Measurements from ENCODE around the gene GJB3. TPM values are rescaled to one million over a fixed set of nuclear protein-coding genes. Genes with fewer than 3 reads are reported as not detected.
"Not testable (repeated sequence)": the region's sequence is repeated elsewhere in the genome, so short reads cannot be mapped to it uniquely, and the experiment has no call there.

Gene GJB3
- total RNA-seq (2013): not detected
- polyA plus RNA-seq: not detected
- not detected in 2 replicates for polyA minus RNA-seq
- 0 to 0.06 (median 0) reads per million in 11 experiments for total RNA-seq

- H3K27ac ChIP-seq (ENCODE audit: low read depth in 1 of 2, low read length in 2 of 2): no peak within 1 kb of the TSS
- no peak within 1 kb of the TSS for H3K4me3 ChIP-seq (replicated peaks in 1 of 3; ENCODE audit: low read depth in 2 of 3, low read length in 3 of 3)
- TF ChIP-seq, protein P1, sequence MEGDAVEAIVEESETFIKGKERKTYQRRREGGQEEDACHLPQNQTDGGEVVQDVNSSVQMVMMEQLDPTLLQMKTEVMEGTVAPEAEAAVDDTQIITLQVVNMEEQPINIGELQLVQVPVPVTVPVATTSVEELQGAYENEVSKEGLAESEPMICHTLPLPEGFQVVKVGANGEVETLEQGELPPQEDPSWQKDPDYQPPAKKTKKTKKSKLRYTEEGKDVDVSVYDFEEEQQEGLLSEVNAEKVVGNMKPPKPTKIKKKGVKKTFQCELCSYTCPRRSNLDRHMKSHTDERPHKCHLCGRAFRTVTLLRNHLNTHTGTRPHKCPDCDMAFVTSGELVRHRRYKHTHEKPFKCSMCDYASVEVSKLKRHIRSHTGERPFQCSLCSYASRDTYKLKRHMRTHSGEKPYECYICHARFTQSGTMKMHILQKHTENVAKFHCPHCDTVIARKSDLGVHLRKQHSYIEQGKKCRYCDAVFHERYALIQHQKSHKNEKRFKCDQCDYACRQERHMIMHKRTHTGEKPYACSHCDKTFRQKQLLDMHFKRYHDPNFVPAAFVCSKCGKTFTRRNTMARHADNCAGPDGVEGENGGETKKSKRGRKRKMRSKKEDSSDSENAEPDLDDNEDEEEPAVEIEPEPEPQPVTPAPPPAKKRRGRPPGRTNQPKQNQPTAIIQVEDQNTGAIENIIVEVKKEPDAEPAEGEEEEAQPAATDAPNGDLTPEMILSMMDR (IDR thresholded peaks at IDR 0.05): no peak
- DNase-seq: no peak
- H3K9ac ChIP-seq (ENCODE audit: insufficient read depth, low read length, poor library complexity, severe bottlenecking): no peak within 1 kb of the TSS
- Mint-ChIP-seq H3K36me3 (no peaks in the 10 kb centered on the region), H3K4me1 (no peaks in the 10 kb centered on the region), H3K27ac (no peak within 1 kb of the TSS), H3K9me3 (peaks cover 0 to 6% (median 1%) of the 10 kb centered on the region in 7 donors), H3K27me3 (ENCODE audit: low read depth in 3 of 3) (peaks cover 37 to 58% (median 43%) of the 10 kb centered on the region in 3 donors), H3K4me3 (peak within 1 kb of the TSS in 1 of 2 donors; percentile 66)
- intact Hi-C loops (cut with micrococcal nuclease): no loop called here
- no peaks in the 10 kb centered on the region for H3K79me2 ChIP-seq (ENCODE audit: insufficient read depth, low read length)
- H3K27me3 ChIP-seq (ENCODE audit: control insufficient read depth in 2 of 2, insufficient read depth in 2 of 2, low read length in 2 of 2): peaks cover 25 to 48% of the 10 kb centered on the region in 2 donors
- peaks cover 0 to 10% of the 10 kb centered on the region in 2 donors for H3K9me3 ChIP-seq (replicated peaks in 1 of 2; ENCODE audit: control insufficient read depth in 1 of 2, insufficient read depth in 1 of 2, low read length in 2 of 2)
- no peaks in the 10 kb centered on the region for H3K4me1 ChIP-seq (ENCODE audit: control insufficient read depth in 1 of 2, insufficient read depth in 2 of 2, low read length in 2 of 2)
- H3K4me2 ChIP-seq (replicated peaks; ENCODE audit: extremely low read depth, low read length, poor library complexity, severe bottlenecking): no peak within 1 kb of the TSS
- H3K36me3 ChIP-seq (replicated peaks in 1 of 2; ENCODE audit: control insufficient read depth in 1 of 2, insufficient read depth in 2 of 2, low read length in 2 of 2): no peaks in the 10 kb centered on the region
- H2AFZ ChIP-seq (ENCODE audit: insufficient read depth, low read depth, low read length, poor library complexity, severe bottlenecking): no peak within 1 kb of the TSS
- H4K20me1 ChIP-seq (ENCODE audit: insufficient read depth, low read length): no peaks in the 10 kb centered on the region
- 3% methylated on average over 62 of the region's 62 CpGs for WGBS (ENCODE audit: insufficient coverage)
Measured at GRCh38 chr1:34781071-34781843, at the start of gene GJB3. Gene GJB3 (plus strand): TSS chr1:34781214. CDS start chr1:34784763, 3,549 bp downstream.

- H3K4me1 Mint-ChIP-seq; intact Hi-C loops (cut with micrococcal nuclease); H3K4me1 ChIP-seq (ENCODE audit: control insufficient read depth in 1 of 2, insufficient read depth in 2 of 2, low read length in 2 of 2); H3K9me3 Mint-ChIP-seq; H3K9ac ChIP-seq (ENCODE audit: insufficient read depth, low read length, poor library complexity, severe bottlenecking); H2AFZ ChIP-seq (ENCODE audit: insufficient read depth, low read depth, low read length, poor library complexity, severe bottlenecking); H3K79me2 ChIP-seq (ENCODE audit: insufficient read depth, low read length); H3K27me3 ChIP-seq (ENCODE audit: control insufficient read depth in 2 of 2, insufficient read depth in 2 of 2, low read length in 2 of 2); DNase-seq; H3K36me3 Mint-ChIP-seq; H3K4me3 ChIP-seq (replicated peaks in 1 of 3; ENCODE audit: low read depth in 2 of 3, low read length in 3 of 3); H3K9me3 ChIP-seq (replicated peaks in 1 of 2; ENCODE audit: control insufficient read depth in 1 of 2, insufficient read depth in 1 of 2, low read length in 2 of 2); H3K27ac ChIP-seq (ENCODE audit: low read depth in 1 of 2, low read length in 2 of 2); H3K36me3 ChIP-seq (replicated peaks in 1 of 2; ENCODE audit: control insufficient read depth in 1 of 2, insufficient read depth in 2 of 2, low read length in 2 of 2); H3K27me3 Mint-ChIP-seq (ENCODE audit: low read depth in 3 of 3); H4K20me1 ChIP-seq (ENCODE audit: insufficient read depth, low read length); H3K4me3 Mint-ChIP-seq; H3K4me2 ChIP-seq (replicated peaks; ENCODE audit: extremely low read depth, low read length, poor library complexity, severe bottlenecking): not testable (repeated sequence)
- 100% methylated on average over 1 of the region's 7 CpGs for WGBS (ENCODE audit: insufficient coverage)
- H3K27ac Mint-ChIP-seq: peak overlapping the region in 1 of 7 donors; percentile 50
Measured at GRCh38 chr1:34732831-34733230, 48.2 kb upstream of the GJB3 start.
